ENCODE data around the gene ICOS. TPM values are rescaled to one million over a fixed set of nuclear protein-coding genes. Genes with fewer than 3 reads are reported as not detected.

Gene ICOS
- total RNA-seq, 1 experiment from 2014 or later, result not detected

DNA sequence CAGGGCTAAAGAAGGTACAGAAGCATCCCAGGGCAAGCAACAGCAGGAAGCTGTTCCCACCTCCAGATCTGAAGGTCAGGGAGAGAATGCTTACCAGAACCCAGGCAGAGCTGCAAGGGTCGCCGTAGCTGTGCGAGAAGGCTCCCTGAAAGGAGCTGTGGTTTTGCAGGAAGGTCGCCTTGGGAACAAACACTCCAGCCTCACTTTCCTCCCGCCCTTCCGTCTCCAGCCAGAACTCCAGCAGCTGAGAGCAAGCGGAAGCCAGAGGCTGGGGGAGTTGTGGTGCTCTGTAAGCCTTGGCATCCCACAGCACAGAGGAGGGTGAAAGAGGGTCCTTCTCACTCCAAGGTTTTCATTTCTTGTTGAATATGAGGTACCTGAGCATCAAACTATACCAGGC lies 18.3 kb upstream of the ICOS start:
- Histone ChIP-seq H2BK120ac (ENCODE audit: low read depth, low read length, poor library complexity, severe bottlenecking) (no peak overlapping the region), H3K23ac (ENCODE audit: insufficient read length, low read depth, low read length) (no peak overlapping the region), H4K91ac (ENCODE audit: insufficient read length, low read depth, low read length) (no peak overlapping the region), H2BK12ac (ENCODE audit: insufficient read length, low read depth, low read length) (no peak overlapping the region), H3K14ac (ENCODE audit: insufficient read depth, low read length) (no peak overlapping the region), H3K23me2 (ENCODE audit: insufficient read length, low read depth, low read length, poor library complexity, severe bottlenecking) (no peaks in the 10 kb centered on the region), H3K79me1 (ENCODE audit: insufficient read depth, low read depth, low read length, poor library complexity, severe bottlenecking) (no peaks in the 10 kb centered on the region), H2AK5ac (ENCODE audit: insufficient read length, low read length) (no peak overlapping the region), H3K4me2 (ENCODE audit: insufficient read depth, insufficient read length, low read length) (no peak overlapping the region), H3K18ac (ENCODE audit: insufficient read length, low read depth, low read length) (no peak overlapping the region), H3K9me3 (ENCODE audit: control insufficient read depth, low read depth, low read length) (no peaks in the 10 kb centered on the region), H4K20me1 (ENCODE audit: control insufficient read depth, insufficient read depth, insufficient read length) (no peaks in the 10 kb centered on the region), H3K27ac (ENCODE audit: insufficient read length, low read depth, low read length) (no peak overlapping the region), H3T11ph (ENCODE audit: low read length) (no peak overlapping the region), H3K56ac (ENCODE audit: insufficient read length, low read depth, low read length) (no peak overlapping the region), H2BK5ac (ENCODE audit: insufficient read length, low read length) (no peak overlapping the region), H2AFZ (ENCODE audit: low read length) (peak overlapping the region; percentile 63), H3K79me2 (ENCODE audit: insufficient read depth, low read length) (no peaks in the 10 kb centered on the region), H2BK20ac (ENCODE audit: low read depth, low read length, poor library complexity, severe bottlenecking) (no peak overlapping the region), H4K5ac (ENCODE audit: insufficient read length, low read depth, low read length) (no peak overlapping the region), H4K8ac (replicated peaks; ENCODE audit: insufficient read length, low read depth, low read length) (no peak overlapping the region), H3K4me1 (ENCODE audit: insufficient read depth, low read length) (peaks cover 5% of the 10 kb centered on the region; the same call in 1 of the 2 replicates), H3K9ac (ENCODE audit: extremely low read depth, insufficient read length, low read length) (no peak overlapping the region), H3K4ac (ENCODE audit: low read depth, low read length) (no peak overlapping the region), H3K27me3 (ENCODE audit: insufficient read depth, low read length) (no peaks in the 10 kb centered on the region), H2BK15ac (ENCODE audit: low read depth, low read length) (no peak overlapping the region)
- Mint-ChIP-seq H3K36me3 (ENCODE audit: insufficient read depth in 1 of 3, low read depth in 3 of 3) (no peaks in the 10 kb centered on the region), H3K27me3 (ENCODE audit: low read depth) (no peaks in the 10 kb centered on the region), H3K4me3 (no peak overlapping the region), H3K4me1 (peaks cover 12 to 17% of the 10 kb centered on the region in 2 experiments), H3K9me3 (no peaks in the 10 kb centered on the region), H3K27ac (no peak overlapping the region)
- TF ChIP-seq, protein P1, sequence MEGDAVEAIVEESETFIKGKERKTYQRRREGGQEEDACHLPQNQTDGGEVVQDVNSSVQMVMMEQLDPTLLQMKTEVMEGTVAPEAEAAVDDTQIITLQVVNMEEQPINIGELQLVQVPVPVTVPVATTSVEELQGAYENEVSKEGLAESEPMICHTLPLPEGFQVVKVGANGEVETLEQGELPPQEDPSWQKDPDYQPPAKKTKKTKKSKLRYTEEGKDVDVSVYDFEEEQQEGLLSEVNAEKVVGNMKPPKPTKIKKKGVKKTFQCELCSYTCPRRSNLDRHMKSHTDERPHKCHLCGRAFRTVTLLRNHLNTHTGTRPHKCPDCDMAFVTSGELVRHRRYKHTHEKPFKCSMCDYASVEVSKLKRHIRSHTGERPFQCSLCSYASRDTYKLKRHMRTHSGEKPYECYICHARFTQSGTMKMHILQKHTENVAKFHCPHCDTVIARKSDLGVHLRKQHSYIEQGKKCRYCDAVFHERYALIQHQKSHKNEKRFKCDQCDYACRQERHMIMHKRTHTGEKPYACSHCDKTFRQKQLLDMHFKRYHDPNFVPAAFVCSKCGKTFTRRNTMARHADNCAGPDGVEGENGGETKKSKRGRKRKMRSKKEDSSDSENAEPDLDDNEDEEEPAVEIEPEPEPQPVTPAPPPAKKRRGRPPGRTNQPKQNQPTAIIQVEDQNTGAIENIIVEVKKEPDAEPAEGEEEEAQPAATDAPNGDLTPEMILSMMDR (conservative IDR thresholded peaks at IDR 0.05), result no peak
- peak; percentile 35 for DNase-seq
- WGBS (ENCODE audit: extremely low coverage, insufficient read length, low lambda C conversion rate), result no CpG with 5 or more reads among the region's 7 CpGs
